ENCODE measurements around the gene ATG16L1. TPM values are rescaled to one million over a fixed set of nuclear protein-coding genes. Genes with fewer than 3 reads are reported as not detected.

Gene ATG16L1
- total and polyA plus RNA-seq, 8 donors: 7.4 to 15.0 (median 10.5) TPM

- H3K27me3 ChIP-seq: no peaks in the 10 kb centered on the region
- peaks cover 8 to 58% (median 24%) of the 10 kb centered on the region in 3 donors for H3K36me3 ChIP-seq
- H3K9me3 ChIP-seq: no peaks in the 10 kb centered on the region
- no peak overlapping the region for H3K4me3 ChIP-seq
- H3K27ac ChIP-seq: no peak overlapping the region
- FAIRE-seq (no peak), DNase-seq (no peak), ATAC-seq (no peak)
- H3K4me1 ChIP-seq: no peaks in the 10 kb centered on the region
- no peak for TF ChIP-seq CTCF (IDR thresholded peaks at IDR 0.05)
- intact Hi-C loops (cut with DNase I): no loop called here
- WGBS, 2 donors: 85 to 87% methylated on average over 5 of the region's 5 CpGs
Measured at GRCh38 chr2:233288663-233289062, 37.2 kb downstream of the ATG16L1 start.

GRCh38 chr2:233289648-233290047 lies 38.2 kb downstream of the ATG16L1 start:
- no peaks in the 10 kb centered on the region for H3K9me3 ChIP-seq
- H3K4me3 ChIP-seq: no peak overlapping the region
- DNase-seq (no peak), ATAC-seq (peak in 3 of 4 donors; percentile 36 to 63 (median 37)), FAIRE-seq (no peak)
- TF ChIP-seq CTCF (IDR thresholded peaks at IDR 0.05): no peak
- intact Hi-C loops (cut with DNase I): no loop called here
- H3K4me1 ChIP-seq: no peaks in the 10 kb centered on the region
- H3K27ac ChIP-seq: peak overlapping the region in 1 of 4 donors; percentile 47
- no peaks in the 10 kb centered on the region for H3K27me3 ChIP-seq
- H3K36me3 ChIP-seq: peaks cover 7 to 65% (median 30%) of the 10 kb centered on the region in 3 donors
- 83 to 86% methylated on average over 12 of the region's 12 CpGs for WGBS, 2 donors

GRCh38 chr2:233290051-233290845 lies 38.8 kb downstream of the ATG16L1 start:
- no peaks in the 10 kb centered on the region for H3K9me3 ChIP-seq
- H3K27ac ChIP-seq: peak overlapping the region in 1 of 4 donors; percentile 47
- intact Hi-C loops (cut with DNase I): no loop called here
- TF ChIP-seq CTCF (IDR thresholded peaks at IDR 0.05): no peak
- no peaks in the 10 kb centered on the region for H3K4me1 ChIP-seq
- 70 to 73% methylated on average over 10 of the region's 10 CpGs for WGBS, 2 donors
- H3K27me3 ChIP-seq: no peaks in the 10 kb centered on the region
- H3K36me3 ChIP-seq: peaks cover 3 to 65% (median 30%) of the 10 kb centered on the region in 3 donors
- ATAC-seq (peak in 3 of 4 donors; percentile 64 to 72 (median 69)), DNase-seq (no peak), FAIRE-seq (no peak)
- H3K4me3 ChIP-seq: no peak overlapping the region

- H3K4me1 ChIP-seq: no peaks in the 10 kb centered on the region
- no peak for TF ChIP-seq CTCF (IDR thresholded peaks at IDR 0.05)
- peaks cover 3 to 50% (median 21%) of the 10 kb centered on the region in 3 donors for H3K36me3 ChIP-seq
- no peaks in the 10 kb centered on the region for H3K27me3 ChIP-seq
- 81 to 83% methylated on average over 5 of the region's 5 CpGs for WGBS, 2 donors
- H3K4me3 ChIP-seq: no peak overlapping the region
- no peaks in the 10 kb centered on the region for H3K9me3 ChIP-seq
- intact Hi-C loops (cut with DNase I): no loop called here
- DNase-seq (no peak), FAIRE-seq (no peak), ATAC-seq (no peak)
- H3K27ac ChIP-seq: no peak overlapping the region
Measured at GRCh38 chr2:233295891-233296290, 44.4 kb downstream of the ATG16L1 start.

GRCh38 chr2:233297076-233297475 lies 45.6 kb downstream of the ATG16L1 start:
- 85 to 87% methylated on average over 7 of the region's 7 CpGs for WGBS, 2 donors
- no peak for ATAC-seq
- no peak for FAIRE-seq
- Histone ChIP-seq H3K27ac (no peak overlapping the region), H3K4me3 (no peak overlapping the region), H3K9me3 (no peaks in the 10 kb centered on the region), H3K36me3 (peaks cover 3 to 39% (median 11%) of the 10 kb centered on the region in 3 donors), H3K27me3 (no peaks in the 10 kb centered on the region), H3K4me1 (no peaks in the 10 kb centered on the region)
- no peak for DNase-seq
- intact Hi-C loops (cut with DNase I): no loop called here
- TF ChIP-seq CTCF (IDR thresholded peaks at IDR 0.05): no peak
